ENCODE results near the gene OLIG2.

The OLIG2 gene

GRCh38 chr21:33053951-33054350 lies 28.2 kb downstream of the OLIG2 start:
- no peak for DNase-seq (ENCODE audit: low read depth)
- TF ChIP-seq CTCF (IDR thresholded peaks at IDR 0.05; ENCODE audit: low read depth, low read length, missing control alignments) = no peak
- H3K4me3 ChIP-seq (ENCODE audit: low read depth, low read length) = no peak overlapping the region

GRCh38 chr21:33055991-33056390 lies 30.3 kb downstream of the OLIG2 start:
- no peak for TF ChIP-seq CTCF (IDR thresholded peaks at IDR 0.05; ENCODE audit: low read depth, low read length, missing control alignments)
- no peak overlapping the region for H3K4me3 ChIP-seq (ENCODE audit: low read depth, low read length)
- DNase-seq (ENCODE audit: low read depth) = no peak

GRCh38 chr21:33057385-33057940 lies 31.7 kb downstream of the OLIG2 start:
- no peak for DNase-seq (ENCODE audit: low read depth)
- no peak for TF ChIP-seq CTCF (IDR thresholded peaks at IDR 0.05; ENCODE audit: low read depth, low read length, missing control alignments)
- H3K4me3 ChIP-seq (ENCODE audit: low read depth, low read length) = no peak overlapping the region

- H3K4me3 ChIP-seq (ENCODE audit: low read depth, low read length) = no peak overlapping the region
- no peak for TF ChIP-seq CTCF (IDR thresholded peaks at IDR 0.05; ENCODE audit: low read depth, low read length, missing control alignments)
- DNase-seq (ENCODE audit: low read depth) = no peak
Measured at GRCh38 chr21:33058527-33058926, 32.8 kb downstream of the OLIG2 start.

GRCh38 chr21:33058957-33059356 lies 33.2 kb downstream of the OLIG2 start:
- no peak overlapping the region for H3K4me3 ChIP-seq (ENCODE audit: low read depth, low read length)
- no peak for DNase-seq (ENCODE audit: low read depth)
- no peak for TF ChIP-seq CTCF (IDR thresholded peaks at IDR 0.05; ENCODE audit: low read depth, low read length, missing control alignments)

DNA sequence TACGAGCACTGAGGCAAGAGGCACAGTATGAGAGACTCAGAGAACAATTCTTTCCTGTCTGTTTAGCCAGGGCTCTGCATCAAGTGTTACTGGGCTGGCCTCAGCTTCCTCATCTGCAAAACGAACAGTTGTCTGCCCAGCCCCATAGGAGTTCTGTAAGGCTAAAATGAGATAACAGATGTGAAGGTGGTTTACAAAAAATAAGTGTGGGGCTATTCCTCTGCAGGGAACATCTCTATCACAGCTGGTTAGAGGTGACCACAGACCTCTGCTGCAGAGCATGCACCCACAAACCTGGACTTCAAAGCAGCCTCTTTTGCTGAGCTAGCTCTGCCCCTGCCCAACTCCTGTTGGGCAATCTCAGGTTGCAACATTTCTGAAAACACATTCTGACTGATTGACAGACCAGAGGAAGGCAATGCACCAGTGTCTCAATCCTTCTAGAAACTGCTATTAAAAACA lies 33.7 kb downstream of the OLIG2 start:
- no peak for TF ChIP-seq CTCF (IDR thresholded peaks at IDR 0.05; ENCODE audit: low read depth, low read length, missing control alignments)
- no peak for DNase-seq (ENCODE audit: low read depth)
- H3K4me3 ChIP-seq (ENCODE audit: low read depth, low read length) = no peak overlapping the region

DNA sequence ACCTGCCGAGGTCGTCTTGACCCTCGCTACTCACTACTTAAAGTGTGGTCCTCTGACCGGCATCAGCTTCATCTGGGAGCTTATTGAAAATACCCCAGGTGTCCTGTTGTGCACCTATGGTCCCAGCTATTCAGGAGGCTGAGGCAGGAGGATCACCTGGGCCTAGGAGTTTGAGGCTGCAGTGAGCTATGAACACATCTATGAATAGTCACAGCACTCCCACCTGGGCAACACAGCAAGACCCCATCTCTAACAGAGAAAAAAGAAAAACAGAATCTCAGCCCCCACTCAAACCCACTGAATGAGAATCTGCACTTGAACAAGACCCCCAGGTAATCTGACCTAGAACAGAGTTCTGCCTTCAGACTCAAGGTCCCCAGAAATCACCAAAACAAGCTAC lies 35.5 kb downstream of the OLIG2 start:
- H3K4me3 ChIP-seq (ENCODE audit: low read depth, low read length) = no peak overlapping the region
- DNase-seq (ENCODE audit: low read depth) = no peak
- no peak for TF ChIP-seq CTCF (IDR thresholded peaks at IDR 0.05; ENCODE audit: low read depth, low read length, missing control alignments)
